ENCODE measurements around the gene PRRG2.
A peak's percentile ranks its signal among the peaks of the same experiment; 100 is the strongest.

Gene PRRG2

DNA sequence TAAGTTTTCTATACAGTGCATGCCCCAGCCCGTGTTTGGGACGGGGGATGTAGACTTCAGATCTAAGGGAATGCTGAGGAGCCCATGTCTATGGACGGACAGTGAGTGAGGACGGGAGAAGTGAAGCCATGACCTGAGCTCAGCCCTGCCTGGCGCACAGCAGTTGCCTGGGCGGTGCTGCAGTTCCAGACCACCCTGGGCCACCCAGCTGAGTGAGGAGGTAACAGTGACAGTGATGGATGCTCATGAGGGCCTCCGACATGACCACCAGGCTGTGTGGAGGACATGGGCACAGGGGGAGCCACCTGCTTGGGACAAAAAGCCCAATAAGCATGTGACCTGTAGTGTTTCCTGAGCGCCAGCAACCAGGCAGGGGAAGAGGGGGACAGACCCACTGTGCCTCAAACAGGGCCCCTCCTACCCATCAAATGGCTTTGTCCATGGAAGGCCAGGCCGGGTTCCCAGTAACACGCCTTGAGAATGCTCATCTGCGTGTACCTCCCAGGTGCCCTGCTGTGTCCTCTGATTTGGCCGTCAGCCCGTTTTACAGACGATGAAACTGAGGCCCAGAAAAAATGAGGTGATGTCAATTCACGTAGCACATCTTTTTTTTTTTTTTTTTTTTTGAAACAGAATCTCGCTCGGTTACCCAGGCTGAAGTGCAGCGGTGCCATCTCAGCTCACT, 23.3 kb upstream of the PRRG2 start:
- no peak for DNase-seq

DNA sequence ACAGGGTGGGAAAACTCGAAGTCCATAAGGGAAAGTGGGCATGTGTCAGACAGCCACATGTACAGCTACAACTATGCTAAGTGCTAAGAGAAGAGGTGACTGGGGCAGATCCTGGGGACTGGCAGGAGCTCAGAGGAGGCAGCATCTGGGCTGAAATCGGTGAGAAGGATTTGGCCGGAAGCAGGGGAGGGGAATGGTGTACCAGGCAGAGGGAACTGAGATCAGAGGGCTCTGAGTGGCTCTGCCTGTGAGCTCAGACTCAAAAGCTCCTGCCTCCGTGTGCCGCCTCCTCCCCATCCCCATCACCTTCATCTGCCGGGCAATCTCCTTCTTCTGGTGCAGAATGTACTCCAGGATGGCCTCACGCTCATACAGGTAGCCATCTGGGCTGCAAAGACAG, 22.5 kb upstream of the PRRG2 start:
- DNase-seq: no peak

DNA sequence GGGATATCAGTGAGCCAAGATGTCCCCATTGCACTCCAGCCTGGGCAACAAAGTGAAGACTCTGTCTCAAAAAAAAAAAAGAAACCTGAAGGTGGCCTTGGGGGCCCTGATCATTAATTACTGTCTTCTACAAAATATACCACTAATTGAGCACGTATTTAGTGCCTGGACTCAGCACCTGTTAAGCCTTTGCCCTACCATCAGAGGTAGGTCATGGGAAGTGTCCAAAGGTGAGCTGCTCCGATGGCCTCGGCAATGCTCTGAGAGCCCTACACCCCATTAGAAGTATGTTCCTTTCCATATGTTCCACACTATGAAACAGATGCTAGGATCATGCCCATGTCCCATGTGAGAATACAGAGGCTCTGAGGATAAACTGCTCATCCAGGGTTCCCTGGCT, 21.7 kb upstream of the PRRG2 start:
- no peak for DNase-seq

DNA sequence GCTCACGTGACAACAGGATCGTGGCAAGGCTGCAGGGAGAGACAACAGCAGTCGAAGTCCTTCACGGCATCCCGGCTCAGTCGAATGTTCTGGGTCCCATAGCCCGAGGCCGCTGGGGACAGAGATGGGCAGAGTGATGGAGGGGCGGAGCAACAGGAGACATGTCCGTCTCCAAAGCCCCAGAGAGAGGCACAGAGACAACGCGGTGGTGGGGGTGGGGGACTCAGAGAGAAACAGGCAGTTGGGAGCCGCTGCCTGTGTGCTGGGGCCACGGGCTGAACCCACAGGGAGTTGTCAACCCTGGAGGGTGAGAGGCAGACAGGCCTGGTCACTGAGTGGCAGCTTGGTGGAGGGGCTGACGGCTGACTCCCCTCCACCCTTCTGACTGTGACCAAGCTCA, 21.2 kb upstream of the PRRG2 start:
- DNase-seq: no peak

DNA sequence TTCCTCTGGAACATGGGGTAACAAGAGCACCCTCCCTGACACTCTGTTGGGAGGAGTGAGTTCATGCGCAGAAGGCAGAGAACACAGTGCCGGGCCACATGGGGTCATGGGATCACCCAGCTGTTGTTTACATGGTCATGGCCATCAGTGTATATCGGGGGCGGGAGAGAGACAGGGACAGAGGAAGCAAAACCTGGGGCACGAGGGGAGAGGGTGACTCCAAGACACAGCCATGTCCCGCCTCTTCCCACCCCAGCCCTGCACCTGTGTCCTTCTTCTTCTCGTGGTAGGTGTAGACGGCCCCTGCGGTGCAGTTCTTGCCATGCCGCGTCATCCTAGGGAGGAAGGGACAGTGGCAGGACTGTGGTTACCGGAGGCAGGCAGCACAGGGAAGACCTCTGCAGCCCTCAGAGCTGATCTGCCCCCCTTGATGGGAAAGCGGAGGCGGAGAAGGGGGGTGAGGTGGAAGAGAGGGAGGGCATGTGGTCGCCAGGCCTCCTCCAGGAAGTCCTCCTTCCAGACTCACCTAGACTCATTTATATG, 20.7 kb upstream of the PRRG2 start:
- no peak for DNase-seq

DNA sequence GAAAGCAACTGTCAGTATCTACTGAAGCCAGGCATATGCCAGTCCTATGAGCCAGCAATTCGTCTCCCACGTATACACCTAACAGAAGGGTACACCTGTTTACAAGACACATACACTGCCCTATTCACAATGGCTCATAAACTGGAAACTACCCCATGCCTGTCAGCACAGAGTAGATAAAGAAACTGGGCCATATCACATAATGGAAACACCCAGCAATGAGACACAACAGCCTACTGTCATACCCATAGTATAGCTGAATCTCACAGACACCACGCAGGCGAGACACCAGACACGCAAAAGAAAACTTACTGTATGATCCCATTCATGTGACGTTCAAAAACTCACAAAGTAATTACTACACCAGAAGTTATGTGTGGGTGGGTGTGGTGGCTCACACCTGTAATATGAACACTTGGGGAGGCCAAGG, 16.5 kb upstream of the PRRG2 start:
- no peak for DNase-seq

DNA sequence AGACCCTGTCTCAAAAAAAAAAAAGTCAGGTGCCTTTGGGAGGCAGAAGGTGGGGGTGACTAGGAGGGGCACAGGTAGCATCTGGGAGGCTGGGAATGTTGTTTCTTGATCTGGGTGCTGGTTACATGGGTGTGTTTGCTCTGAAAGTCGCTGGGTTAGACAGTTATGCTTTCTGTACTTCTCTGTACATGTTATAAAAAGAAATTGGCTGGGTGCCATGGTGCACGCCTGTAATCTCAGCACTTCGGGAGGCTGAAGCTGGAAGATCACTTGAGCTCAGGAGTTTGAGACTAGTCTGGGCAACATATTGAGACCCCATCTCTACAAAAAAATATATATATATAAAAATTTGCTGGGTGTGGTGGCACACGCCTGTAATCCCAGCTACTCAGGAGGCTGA, 15.9 kb upstream of the PRRG2 start:
- DNase-seq: no peak

DNA sequence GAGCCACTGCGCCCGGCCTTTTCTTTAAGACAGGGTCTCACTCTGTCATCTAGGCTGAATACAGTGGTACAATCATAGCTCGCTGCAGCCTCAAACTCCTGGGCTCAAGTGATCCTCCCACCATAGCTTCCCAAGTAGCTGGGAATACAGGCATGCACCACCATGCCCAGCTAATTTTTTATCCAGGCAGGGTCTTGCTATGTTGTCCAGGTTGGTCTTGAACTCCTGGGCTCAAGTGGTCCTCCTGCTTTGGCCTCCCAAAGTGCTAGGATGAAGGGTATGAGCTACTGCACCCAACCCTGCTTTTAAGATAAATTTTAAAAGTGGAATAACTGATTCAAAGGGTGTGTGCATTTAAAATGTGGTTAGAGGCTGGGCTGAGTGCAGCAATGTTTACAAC, 14.8 kb upstream of the PRRG2 start:
- DNase-seq: no peak

DNA sequence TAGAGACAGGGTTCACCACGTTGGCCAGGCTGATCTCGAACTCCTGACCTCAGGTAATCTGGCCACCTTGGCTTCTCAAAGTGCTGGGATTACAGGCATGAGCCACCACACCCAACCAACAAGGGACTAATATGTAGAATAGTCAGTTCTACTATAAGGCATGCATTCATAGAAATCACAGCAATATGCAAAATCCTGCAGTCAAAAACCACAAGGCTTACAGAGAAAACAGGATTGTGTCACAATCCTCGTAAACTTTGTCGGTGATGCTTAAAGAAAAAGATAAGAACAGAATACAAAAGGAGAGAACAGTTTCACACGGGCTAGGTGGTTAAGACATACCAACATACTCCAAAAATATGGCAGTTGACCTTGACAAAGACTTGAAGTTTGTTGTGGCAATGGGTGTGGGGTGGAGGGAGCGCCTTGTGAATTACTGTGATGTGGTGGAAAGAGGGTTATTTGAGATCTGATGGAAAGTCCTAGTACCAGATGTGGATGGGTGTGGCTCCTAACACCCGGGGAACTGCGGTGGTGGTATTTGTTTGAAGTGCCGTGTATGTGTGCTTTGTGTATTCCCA, 13.2 kb upstream of the PRRG2 start:
- peak; percentile 77 for DNase-seq

DNA sequence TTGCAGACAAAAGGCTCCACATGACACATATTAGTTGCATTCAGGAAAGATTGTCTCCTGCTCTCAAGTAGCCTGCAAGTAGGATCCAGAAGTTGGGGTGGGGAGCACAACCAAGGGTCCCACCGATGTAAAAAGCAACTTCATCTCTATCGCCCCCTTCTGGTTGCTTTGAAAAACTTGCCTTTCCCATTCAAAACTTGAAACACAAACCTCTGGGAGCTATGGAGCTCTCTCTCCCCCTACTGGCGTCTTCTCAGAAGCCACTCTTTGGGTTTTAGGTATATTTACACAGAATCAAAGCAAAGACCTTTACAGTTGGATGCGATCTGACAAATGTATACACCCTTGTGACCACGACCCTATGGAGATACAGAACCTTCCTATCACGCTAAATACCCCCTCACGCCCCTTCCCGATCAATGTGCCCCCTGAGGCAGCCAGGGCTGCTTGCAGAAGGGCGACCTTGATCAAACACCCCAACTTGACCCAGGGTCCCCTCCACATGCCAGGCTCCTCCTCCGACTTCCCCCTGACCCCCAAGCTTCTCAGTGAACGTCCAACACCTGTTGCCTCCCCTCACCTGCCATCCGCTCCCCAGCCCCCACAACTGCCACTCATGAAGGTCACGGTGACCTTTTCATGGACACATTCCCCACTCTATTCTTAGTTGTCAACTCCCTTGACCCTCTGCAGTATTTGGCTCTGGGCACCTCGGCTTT, 10.8 kb upstream of the PRRG2 start:
- DNase-seq: peak; percentile 68

DNA sequence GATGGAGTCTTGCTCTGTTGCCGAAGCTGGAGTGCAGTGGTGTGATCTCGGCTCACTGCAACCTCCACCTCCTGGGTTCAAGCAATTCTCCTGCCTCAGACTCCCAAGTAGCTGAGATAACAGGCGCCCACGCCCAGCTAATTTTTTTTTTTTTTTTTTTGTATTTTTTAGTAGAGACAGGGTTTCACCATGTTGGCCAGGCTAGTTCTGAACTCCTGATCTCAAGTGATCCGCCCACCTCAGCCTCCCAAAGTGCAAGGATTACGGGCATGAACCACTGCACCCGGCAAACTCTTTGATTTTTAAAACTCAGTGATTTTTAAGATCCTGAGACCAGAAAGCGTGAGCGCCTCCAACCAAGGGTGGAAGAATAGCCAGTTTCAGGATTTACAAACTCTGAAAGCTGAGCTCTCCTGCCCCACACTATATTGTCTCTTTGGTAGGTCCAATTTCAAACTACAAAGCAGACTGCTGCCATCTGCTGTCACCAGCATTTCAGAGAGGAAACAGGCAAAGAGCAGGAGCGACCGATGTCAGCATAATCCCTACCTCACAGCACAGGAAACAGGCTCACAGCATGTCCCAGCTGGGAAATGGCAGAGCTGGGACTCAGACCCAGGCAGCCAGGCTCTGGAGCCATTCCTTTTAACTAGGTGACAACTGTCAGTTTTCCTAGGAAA, 10.0 kb upstream of the PRRG2 start:
- DNase-seq: no peak

DNA sequence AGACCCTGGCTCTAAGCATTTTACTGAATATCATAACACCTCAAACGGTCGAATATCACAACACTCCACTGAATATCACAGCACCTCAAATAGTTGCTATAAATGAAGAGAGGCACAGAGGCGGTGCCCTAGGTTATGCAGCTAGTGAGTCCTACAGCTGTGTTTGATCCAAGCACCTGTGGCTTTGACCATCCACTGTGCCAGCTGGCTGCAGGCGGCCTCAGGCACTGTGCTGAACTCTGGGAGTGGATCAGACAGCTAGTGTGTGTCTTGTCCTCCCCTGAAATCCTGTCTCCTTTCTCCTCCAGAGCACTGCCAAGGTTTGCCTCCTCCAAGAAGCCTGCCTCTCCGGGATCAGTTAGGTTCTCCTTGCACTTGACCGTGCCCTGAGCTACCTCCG, 8.1 kb upstream of the PRRG2 start:
- DNase-seq: no peak

DNA sequence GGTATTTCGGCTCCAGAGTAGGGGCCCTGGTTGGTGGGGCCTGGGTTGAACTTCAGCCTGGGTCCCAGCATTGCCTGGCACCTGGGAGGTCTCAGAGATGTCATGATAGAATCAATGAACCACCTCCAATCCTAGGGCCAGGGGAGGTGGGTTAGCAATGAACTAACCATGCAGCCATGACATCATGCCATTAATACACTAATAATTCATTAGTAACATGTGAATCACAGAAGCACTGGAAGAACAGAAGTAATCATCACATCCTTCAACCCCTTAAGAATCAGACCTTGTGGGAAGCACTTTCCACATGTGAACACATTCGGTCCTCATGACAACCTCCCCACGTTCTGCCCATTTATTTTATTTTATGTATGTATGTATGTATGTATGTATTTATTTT, 7.7 kb upstream of the PRRG2 start:
- DNase-seq: no peak

DNA sequence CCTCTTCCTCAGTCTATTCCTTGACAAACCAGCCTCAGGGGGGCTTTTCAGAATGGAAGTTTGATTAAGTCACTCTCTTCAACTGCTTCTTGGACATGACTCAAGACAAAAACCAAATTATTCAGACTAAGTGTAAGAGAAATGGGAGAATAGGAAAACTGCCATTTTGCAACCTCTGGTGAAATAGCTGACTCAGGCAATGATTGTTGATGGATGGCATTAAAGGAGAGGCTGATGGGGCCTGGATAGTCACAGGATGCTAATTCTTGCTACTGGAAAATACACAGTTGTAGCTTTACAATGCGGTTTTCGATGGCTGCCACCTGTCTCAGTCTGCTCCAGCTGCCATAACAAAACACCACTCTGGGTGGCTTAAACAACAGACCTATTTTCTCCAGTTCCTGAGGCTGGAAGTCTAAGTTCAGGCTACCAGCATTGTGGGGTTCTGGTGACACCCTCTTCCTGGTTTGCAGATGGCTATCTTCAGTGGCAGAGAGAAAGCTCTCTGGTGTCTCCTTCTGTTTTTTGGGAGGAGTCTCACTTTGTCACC, 6.8 kb upstream of the PRRG2 start:
- DNase-seq: no peak

DNA sequence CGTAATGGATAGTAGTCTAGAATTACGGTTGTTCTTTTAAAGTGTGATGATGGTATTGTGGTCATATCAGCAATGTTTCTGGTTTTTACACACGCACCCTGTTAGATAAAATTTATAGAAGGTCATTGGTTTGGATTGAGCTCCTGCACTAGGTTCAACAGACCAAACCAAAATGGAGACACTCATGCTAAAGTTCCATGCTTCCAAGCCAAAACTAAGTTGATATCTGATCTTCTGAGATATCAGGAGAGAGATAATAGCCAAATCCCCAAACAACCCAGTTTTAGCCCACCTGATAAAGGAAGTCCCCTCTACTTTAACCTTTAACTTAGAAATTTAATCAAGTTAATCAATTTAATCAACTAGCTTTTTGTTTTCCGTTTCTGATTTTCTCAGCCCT, 1.9 kb upstream of the PRRG2 start:
- no peak for DNase-seq

DNA sequence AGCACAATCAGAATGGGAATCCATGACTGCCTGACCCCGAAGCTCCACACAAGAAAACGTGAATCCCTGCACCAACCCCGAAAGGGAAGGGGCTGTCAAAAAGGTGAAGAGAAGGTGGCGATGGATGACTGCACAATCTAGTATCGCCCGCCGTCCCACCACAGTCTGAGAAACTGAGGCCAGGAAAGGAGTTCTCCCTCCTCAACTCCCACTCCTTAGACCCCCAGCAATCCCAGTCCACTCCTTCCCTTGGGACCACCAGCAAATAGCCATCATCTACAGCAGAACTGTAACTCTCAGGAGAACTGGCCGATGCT, 1.2 kb upstream of the PRRG2 start:
- no peak for DNase-seq

DNA sequence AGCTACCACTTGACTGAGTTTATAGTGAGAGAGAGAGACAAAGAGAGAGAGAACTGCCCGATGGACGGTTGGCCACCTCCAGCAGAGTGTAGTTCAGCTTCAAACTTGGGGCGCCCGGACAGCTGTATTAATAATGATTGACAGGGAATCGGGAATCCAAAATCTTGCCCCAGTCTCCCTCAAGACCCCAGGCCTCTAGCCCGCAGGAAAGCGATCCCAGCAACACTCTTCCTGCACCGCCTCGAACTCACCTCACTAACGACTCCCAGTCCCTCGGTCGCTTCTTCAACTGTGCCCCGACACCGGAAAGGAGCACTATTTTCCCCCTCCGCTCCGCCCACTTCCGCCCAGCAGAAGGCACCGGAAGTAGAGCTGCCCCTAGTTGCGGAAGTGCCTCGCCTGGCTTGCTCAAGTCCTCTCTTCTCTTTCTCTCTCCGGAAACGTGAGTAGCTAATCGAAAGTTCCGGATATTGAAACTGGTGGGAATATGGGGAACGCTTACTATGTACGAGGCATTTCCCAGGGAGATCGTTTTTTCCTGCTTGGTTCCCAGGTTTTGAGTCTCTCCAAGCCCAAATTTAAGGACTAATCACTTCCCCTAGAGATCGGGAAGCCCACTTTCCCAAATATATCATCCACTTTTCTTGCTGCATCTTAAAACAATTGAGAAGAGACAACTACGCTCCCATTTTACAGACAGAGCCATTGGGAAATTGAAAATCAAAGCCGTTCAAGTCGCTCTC, 681 bp upstream of the PRRG2 start, which contains the start of gene NOSIP:
Gene NOSIP (minus strand): TSS at position 293 of the 743 bp plus-strand sequence. CDS start 19,865 bp downstream, outside the sequence.
- DNase-seq: peak; percentile 95

DNA sequence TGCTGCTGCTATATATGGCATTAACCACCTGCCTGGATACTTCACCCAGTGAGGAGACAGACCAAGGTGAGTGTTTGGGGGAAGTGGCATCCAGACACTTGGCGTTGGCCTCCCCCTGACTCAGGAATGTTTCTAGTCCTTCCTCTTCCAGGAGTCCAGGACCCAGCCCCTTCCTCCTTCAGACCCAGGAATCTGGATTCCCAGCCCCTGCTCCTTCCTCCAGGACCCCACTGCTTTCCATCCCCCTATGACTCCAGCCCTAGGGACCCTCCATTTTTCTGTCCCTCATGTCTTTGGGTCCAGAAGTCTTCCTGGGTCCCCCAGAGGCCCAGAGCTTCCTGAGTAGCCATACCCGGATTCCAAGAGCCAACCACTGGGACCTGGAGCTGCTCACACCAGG, 2.1 kb downstream of the PRRG2 start:
- DNase-seq: no peak

DNA sequence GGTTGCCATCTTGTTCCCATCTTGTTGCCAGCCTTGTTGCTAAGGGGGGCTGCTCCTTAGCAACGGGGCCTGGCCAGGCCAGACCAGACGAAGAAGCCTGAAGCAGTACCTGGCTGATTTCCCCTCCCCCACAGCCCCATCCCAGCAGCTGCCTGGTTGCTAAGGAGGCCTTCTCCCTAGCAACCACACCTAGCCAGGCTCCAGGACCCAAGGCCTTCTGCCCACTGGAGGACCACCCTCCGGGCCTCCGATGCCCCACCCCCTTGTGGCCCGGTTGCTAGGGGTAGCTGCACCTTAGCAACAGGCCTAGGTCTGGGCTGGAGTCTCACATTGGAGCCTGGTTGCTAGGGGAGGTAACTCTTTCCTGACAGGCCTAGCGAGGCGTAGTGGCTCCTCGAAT, 3.9 kb downstream of the PRRG2 start:
- DNase-seq: no peak

DNA sequence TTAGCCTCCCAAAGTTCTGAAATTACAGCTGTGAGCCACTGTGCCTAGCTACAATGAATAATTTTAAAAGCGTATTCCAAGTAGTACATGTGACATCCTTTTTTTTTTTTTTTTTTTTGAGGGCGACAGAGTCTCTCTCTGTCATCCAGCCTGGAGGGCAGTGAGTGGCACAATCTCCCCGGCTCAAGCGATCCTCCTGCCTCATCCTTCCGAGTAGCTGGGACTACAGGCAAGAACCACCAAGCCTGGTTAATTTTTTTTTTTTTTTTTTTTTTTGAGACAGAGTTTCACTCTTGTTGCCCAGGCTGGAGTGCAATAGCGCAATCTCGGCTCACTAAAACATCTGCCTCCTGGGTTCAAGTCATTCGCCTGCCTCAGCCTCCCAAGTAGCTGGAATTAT, 6.1 kb downstream of the PRRG2 start:
- DNase-seq: no peak

DNA sequence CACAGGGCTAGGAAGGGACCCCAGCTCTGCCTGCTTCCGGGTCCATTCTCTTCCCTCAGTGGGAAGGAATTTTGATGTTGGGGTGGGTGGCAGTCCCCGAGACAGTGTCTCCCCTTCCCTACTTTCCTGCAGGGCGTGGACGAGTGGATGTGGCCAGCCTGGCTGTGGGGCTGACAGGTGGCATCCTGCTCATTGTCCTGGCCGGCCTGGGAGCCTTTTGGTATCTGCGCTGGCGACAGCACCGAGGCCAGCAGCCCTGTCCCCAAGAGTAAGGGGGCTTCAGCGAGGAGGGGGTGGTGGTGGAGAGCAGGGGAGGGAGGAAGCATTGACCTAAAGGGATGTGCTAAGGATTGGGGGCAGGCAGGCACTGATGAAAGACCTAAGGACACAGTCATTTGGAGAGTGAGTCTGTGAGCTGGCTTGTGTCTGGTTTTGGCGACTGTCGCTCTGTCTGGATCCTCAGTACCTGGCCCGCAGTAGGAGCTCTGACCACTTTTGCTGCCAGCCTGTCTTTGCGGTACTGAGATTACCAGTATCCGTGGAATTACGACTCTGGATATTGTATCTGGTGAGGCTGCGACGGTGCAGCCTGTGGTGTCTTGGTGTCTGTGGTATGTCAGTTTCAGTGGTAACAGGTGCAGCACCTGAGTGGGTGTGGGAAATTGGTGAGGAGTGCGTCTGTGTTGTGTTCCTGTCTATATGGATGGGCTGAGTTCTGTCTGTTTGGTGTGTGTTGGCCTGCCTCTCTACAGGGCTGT, 7.4 kb downstream of the PRRG2 start:
- peak; percentile 17 for DNase-seq

DNA sequence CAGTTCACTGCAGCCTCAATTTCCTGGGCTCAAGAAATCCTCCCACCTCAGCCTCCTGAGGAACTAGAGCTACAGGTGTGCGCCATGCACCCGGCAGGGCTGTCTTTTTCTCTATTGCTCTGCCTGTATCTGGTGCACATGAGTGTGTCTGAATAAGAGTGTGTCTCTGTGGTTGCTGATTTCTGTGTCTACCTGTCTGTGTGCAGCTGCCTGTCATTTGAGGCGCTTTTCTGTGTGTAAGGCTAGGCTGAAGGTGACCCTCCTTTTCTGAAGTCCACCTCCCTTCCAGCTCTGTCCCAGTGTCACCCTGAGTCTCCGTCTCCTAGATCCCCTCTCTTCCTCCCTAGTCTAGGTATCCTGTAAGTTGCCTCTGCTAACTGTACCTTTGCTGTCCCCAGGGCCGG, 8.4 kb downstream of the PRRG2 start:
- no peak for DNase-seq

Measured in CD4-positive, alpha-beta T cell treated with Interferon gamma for 1 hour (primary cell).